Tibial artery (tissue), 4 donors: Measurements from ENCODE around the gene ADAM19.
A peak's percentile ranks its signal among the peaks of the same experiment; 100 is the strongest.

Experiments used
- DNase-seq, 2 donors: peaks; one replicate each; pipeline ENCODE4 v3.0.0-alpha.2; 2019
- H3K27ac ChIP-seq, 2 donors: fragments of 200-600 bp; sonication (generic) in 1 of 2; 1 replicate in 1 of 2; 2 replicates in 1 of 2; pipeline ENCODE4 v1.5.1; 2018 to 2019; ENCODE audit warnings: mild to moderate bottlenecking in 1 of 2
- H3K27me3 ChIP-seq, 2 donors: fragments of 200-600 bp; sonication (generic) in 1 of 2; one replicate each; pipeline versions ENCODE4 v1.5.1 to v1.6.0; 2016 to 2019
- H3K36me3 ChIP-seq, 3 donors: fragments of 200-600 bp; sonication (generic) in 2 of 3; one replicate each; pipeline ENCODE4 v1.5.1; 2016 to 2019; ENCODE audit warnings: mild to moderate bottlenecking in 2 of 3
- H3K4me1 ChIP-seq, 4 donors: fragments of 200-600 bp; sonication (generic) in 2 of 4; 1 replicate in 3 of 4; 2 replicates in 1 of 4; pipeline ENCODE4 v1.5.1; 2016 to 2019
- H3K4me3 ChIP-seq, 2 donors: fragments of 200-600 bp; sonication (generic) in 1 of 2; 1 replicate in 1 of 2; 2 replicates in 1 of 2; pipeline ENCODE4 v1.5.1; 2018 to 2019; ENCODE audit warnings: mild to moderate bottlenecking in 2 of 2
- H3K9me3 ChIP-seq, 3 donors: fragments of 200-600 bp; sonication (generic) in 1 of 3; one replicate each; pipeline ENCODE4 v1.5.1; 2016 to 2019
- intact Hi-C: fragments of 100-400 bp; cut with DNase I; formaldehyde crosslinking; loops from one replicate; pipeline ENCODE4 v1.15.0; 2023; ENCODE audit warnings: low total_unique reads
- TF ChIP-seq, protein P1 (sequence below), 2 experiments: fragments of 200-600 bp in 1 of 2; fragments of 450-650 bp in 1 of 2; IDR thresholded peaks; one replicate each; pipeline ENCODE4 v1.5.1; 2017 to 2019; ENCODE audit warnings: antibody characterized with exemption in 2 of 2, mild to moderate bottlenecking in 1 of 2, moderate library complexity in 1 of 2

Gene ADAM19

DNA sequence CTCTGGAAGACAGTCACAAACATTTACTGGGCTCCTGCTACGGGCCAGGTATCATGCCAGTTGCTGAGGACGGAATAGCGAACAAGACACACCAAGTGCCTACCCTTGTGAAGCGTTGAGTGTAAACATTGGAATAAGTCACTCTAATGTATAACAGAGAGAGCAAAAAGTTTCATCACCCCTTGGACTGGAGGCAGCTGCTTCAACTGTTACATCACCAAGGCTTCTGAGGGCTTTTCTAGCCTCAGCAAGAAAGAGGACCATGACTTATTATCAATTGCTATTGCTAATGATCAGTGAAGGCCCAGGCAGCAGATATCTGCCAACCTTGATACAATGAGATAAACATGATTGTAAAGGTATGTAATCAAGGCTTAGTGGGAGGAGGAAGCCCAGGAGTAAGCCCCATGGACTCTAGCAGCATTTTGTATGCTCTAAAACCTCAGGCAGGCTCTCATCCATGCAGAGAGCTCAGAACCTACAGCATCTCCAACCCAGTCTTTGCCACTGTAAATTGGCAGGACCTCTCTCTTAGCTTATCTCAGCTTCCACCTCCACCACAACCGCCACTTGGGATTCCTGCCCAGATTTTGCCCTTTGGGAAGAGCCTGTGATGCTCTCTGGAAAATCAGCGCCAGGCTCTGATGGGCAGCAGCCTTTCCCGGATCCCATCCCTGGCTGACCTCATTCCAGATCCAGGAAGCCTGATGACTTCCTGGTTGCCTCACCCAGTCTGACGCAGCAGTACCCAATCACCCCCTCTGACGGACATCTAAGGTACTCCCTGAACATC is 54.5 kb downstream of the ADAM19 start:
- DNase-seq = peak; percentile 53 to 78
- TF ChIP-seq, protein P1, sequence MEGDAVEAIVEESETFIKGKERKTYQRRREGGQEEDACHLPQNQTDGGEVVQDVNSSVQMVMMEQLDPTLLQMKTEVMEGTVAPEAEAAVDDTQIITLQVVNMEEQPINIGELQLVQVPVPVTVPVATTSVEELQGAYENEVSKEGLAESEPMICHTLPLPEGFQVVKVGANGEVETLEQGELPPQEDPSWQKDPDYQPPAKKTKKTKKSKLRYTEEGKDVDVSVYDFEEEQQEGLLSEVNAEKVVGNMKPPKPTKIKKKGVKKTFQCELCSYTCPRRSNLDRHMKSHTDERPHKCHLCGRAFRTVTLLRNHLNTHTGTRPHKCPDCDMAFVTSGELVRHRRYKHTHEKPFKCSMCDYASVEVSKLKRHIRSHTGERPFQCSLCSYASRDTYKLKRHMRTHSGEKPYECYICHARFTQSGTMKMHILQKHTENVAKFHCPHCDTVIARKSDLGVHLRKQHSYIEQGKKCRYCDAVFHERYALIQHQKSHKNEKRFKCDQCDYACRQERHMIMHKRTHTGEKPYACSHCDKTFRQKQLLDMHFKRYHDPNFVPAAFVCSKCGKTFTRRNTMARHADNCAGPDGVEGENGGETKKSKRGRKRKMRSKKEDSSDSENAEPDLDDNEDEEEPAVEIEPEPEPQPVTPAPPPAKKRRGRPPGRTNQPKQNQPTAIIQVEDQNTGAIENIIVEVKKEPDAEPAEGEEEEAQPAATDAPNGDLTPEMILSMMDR (IDR thresholded peaks at IDR 0.05) = peak; percentile 21 to 29
- intact Hi-C loops = no loop called here
- Histone ChIP-seq H3K27ac (peak overlapping the region; percentile 35 to 58), H3K4me3 (no peak overlapping the region), H3K27me3 (no peaks in the 10 kb centered on the region), H3K9me3 (no peaks in the 10 kb centered on the region), H3K4me1 (peaks cover 0 to 54% (median 28%) of the 10 kb centered on the region in 4 donors), H3K36me3 (peaks cover 0 to 15% (median 9%) of the 10 kb centered on the region in 3 donors)

DNA sequence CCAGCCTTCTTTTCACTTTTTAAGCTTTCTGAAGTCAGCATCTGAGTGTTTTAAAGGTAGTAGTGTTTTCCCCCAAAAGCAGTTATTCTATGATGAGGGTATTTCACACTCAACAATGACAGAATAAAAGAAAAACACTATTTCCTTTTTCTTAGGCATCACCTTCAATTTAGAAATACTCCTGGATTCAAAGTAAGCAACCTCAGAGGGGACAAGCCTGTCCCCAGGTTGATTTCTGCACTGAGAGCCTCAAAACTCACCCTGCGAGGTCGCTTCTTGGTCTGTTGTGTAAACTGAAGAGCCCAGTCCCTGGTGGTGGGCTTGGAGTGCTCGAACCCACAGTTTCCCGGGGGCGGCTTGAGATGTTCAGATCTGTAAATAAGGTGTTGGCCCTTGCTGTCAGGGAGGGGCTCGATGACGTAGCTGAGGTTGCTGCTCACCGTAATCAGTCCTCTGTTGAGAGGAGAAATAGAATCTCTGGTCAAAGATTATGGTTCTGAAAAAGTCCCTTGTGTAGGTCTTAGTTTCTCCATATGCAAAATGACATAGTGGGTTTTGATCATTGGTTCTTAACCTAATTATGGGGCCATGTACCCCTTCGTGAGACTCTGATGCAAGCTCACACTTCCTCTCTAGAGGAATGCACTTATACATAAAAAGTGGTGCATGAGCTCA is 55.9 kb downstream of the ADAM19 start:
- TF ChIP-seq, protein P1 (IDR thresholded peaks at IDR 0.05) = no peak
- DNase-seq = peak in 1 of 2 donors; percentile 23
- no peak overlapping the region for H3K4me3 ChIP-seq
- no peak overlapping the region for H3K27ac ChIP-seq
- H3K27me3 ChIP-seq = no peaks in the 10 kb centered on the region
- H3K4me1 ChIP-seq = peaks cover 0 to 58% (median 30%) of the 10 kb centered on the region in 4 donors
- peaks cover 0 to 15% (median 9%) of the 10 kb centered on the region in 3 donors for H3K36me3 ChIP-seq
- H3K9me3 ChIP-seq = no peaks in the 10 kb centered on the region
- intact Hi-C loops = no loop called here

DNA sequence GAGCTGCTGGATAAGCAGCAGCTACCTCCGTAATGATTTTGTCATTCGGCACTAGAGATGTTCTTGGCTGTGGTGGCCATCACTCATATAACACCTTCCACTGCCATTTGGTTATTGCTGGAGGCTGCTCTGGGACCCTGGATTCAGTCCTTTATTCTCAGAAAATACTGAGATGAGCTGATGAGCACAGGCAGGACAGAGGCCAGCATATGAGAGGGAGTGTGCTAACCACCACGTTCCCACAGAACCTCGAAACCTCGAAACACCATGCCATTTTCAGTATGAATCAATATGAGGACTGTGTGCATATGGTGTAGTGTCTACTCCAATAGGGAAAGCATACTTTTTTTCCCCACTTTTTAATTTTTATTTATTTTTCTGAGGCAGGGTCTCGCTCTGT is 56.6 kb downstream of the ADAM19 start:
- Histone ChIP-seq H3K4me3 (no peak overlapping the region), H3K36me3 (peaks cover 0 to 15% (median 9%) of the 10 kb centered on the region in 3 donors), H3K4me1 (peaks cover 0 to 55% (median 28%) of the 10 kb centered on the region in 4 donors), H3K27ac (no peak overlapping the region), H3K27me3 (no peaks in the 10 kb centered on the region), H3K9me3 (no peaks in the 10 kb centered on the region)
- no peak for DNase-seq
- intact Hi-C loops = no loop called here
- TF ChIP-seq, protein P1 (IDR thresholded peaks at IDR 0.05) = no peak

DNA sequence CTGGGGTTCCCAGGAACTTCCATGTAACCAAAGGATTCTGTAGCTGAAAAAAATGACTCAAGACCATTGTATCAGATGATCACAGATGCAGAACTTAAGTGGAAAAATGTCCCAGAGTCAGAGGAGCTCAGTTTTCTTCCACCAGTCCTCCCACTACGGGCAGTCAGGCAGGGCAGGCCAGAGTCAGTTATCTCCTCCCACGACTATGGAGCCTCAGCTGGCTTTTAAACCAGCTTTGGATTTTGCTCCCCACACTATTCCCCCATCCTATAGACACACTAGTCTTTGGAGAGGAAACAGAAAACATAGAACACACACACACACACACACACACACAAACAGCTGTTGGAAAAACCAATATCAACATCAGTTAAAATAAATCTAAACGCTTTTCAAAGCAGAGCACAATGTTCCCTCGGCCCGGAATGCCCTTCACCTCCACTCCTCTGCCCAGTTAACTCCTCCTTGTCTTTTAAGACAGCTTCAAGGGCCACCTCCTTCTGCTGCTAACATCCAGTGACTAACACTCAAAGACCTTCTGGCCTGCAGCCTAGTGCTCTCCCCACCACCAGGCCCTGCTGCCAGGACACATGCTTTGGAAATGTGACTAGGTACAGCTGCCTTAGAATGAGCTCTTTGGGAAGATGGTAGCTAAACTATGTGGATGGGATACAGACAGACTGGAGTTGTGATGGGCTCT is 58.8 kb downstream of the ADAM19 start:
- peaks cover 3 to 68% (median 44%) of the 10 kb centered on the region in 4 donors for H3K4me1 ChIP-seq
- H3K36me3 ChIP-seq = peaks cover 0 to 15% (median 9%) of the 10 kb centered on the region in 3 donors
- intact Hi-C loops = no loop called here
- H3K4me3 ChIP-seq = no peak overlapping the region
- H3K9me3 ChIP-seq = no peaks in the 10 kb centered on the region
- peak overlapping the region; percentile 69 to 75 for H3K27ac ChIP-seq
- H3K27me3 ChIP-seq = no peaks in the 10 kb centered on the region
- TF ChIP-seq, protein P1 (IDR thresholded peaks at IDR 0.05) = no peak
- DNase-seq = peak; percentile 70 to 83

DNA sequence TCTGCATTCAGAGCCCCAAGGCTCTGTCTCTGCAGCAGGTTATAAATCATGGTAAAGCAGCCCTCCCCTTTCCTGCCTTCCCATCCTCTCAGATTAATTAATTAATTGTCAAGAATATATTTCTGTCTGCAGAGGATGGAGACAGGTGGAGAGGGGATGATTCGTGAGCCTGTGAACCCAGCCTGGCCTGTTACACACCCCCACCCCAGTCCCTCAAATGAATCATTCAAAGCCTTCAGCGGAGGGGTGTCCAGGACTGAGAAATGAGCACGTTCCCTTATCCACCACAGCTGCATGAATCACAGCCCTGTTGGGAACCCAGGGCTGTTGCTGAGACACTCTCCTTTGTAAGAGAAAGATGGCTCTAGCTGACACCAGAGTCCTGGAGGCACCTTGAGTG is 59.6 kb downstream of the ADAM19 start:
- TF ChIP-seq, protein P1 (IDR thresholded peaks at IDR 0.05) = no peak
- H3K27me3 ChIP-seq = no peaks in the 10 kb centered on the region
- H3K4me1 ChIP-seq = peaks cover 3 to 66% (median 45%) of the 10 kb centered on the region in 4 donors
- H3K36me3 ChIP-seq = peaks cover 0 to 15% (median 9%) of the 10 kb centered on the region in 3 donors
- DNase-seq = peak in 1 of 2 donors; percentile 64
- H3K9me3 ChIP-seq = no peaks in the 10 kb centered on the region
- intact Hi-C loops = no loop called here
- peak overlapping the region; percentile 69 to 75 for H3K27ac ChIP-seq
- H3K4me3 ChIP-seq = no peak overlapping the region
